Thyroid gland (tissue), 4 donors: ENCODE data around the gene EHBP1L1.

Experiments used
- POLR2A ChIP-seq, 2 donors: fragments of 450-650 bp; IDR thresholded peaks; one replicate each; pipeline ENCODE4 v1.6.1; 2017; ENCODE audit warnings: antibody characterized with exemption in 2 of 2, mild to moderate bottlenecking in 2 of 2, moderate library complexity in 1 of 2
- TF ChIP-seq, protein P1 (sequence below), 6 experiments: fragments of 200-600 bp in 3 of 6; fragments of 450-650 bp in 3 of 6; sonication (generic) in 3 of 6; IDR thresholded peaks; one replicate each; pipeline ENCODE4 v1.5.1; 2016 to 2019; ENCODE audit warnings: antibody characterized with exemption in 6 of 6, mild to moderate bottlenecking in 2 of 6, inconsistent platforms in 1 of 6, moderate library complexity in 1 of 6

DNA sequence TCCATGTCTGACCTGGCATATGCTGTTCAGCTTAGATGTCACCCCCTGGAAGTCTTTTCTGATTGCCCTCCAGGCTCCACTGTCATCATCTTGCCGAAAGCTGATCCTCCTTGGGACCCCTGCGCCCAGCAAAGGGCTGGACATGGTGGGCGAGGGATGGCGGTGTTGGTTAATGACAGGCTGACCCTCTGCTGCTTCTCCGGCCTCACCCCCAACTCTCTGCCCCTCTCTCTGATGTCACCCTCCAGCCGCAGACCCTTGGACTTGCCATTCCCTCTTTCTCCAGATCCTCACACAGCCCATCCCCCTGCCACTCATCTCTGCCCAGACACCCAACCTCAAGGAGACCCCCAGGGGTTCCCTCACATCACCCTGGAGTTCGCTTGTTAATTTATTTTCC lies 2.3 kb downstream of the EHBP1L1 start:
- TF ChIP-seq, protein P1, sequence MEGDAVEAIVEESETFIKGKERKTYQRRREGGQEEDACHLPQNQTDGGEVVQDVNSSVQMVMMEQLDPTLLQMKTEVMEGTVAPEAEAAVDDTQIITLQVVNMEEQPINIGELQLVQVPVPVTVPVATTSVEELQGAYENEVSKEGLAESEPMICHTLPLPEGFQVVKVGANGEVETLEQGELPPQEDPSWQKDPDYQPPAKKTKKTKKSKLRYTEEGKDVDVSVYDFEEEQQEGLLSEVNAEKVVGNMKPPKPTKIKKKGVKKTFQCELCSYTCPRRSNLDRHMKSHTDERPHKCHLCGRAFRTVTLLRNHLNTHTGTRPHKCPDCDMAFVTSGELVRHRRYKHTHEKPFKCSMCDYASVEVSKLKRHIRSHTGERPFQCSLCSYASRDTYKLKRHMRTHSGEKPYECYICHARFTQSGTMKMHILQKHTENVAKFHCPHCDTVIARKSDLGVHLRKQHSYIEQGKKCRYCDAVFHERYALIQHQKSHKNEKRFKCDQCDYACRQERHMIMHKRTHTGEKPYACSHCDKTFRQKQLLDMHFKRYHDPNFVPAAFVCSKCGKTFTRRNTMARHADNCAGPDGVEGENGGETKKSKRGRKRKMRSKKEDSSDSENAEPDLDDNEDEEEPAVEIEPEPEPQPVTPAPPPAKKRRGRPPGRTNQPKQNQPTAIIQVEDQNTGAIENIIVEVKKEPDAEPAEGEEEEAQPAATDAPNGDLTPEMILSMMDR (IDR thresholded peaks at IDR 0.05): no peak
- no peak for TF ChIP-seq POLR2A (IDR thresholded peaks at IDR 0.05)
